HCT116 (cell line): ENCODE data around the gene ELF3. TPM values are rescaled to one million over a fixed set of nuclear protein-coding genes. Genes with fewer than 3 reads are reported as not detected.
A peak's percentile ranks its signal among the peaks of the same experiment; 100 is the strongest.

Experiments used
- ATAC-seq: fragments of 200-7000 bp; cut with Tn5 transposase; 2 replicates; pipeline ENCODE4 v1.9.1; 2020; ENCODE audit warnings: mild to moderate bottlenecking, moderate library complexity
- BruUV-seq: library from RNA; stranded (reverse); fragments of 400-500 nt; replicated peaks from 2 replicates; lab custom pipeline; 2021; lab: Mats Ljungman, UMichigan
- CTCF ChIA-PET: fragments of 300-600 bp; sonication (Branson Sonifier 250); formaldehyde crosslinking; loops from one replicate; lab custom pipeline; 2021; ENCODE audit warnings: antibody characterized with exemption; lab: Charles Lee
- POLR2A ChIA-PET: fragments of 300-600, 350-600 bp; sonication (Branson Sonifier 250); formaldehyde crosslinking; loops from one replicate; lab custom pipeline; 2021; ENCODE audit warnings: antibody characterized with exemption; lab: Charles Lee
- RAD21 ChIA-PET, 2 experiments: fragments of 300-600 bp; sonication (Branson Sonifier 250); formaldehyde crosslinking; loops; one replicate each; lab custom pipeline; 2023; ENCODE audit warnings: low total read pairs in 2 of 2; ENCODE audit not compliant: uncharacterized antibody in 2 of 2, unreplicated experiment in 2 of 2, low non-redundant PET in 1 of 2; lab: Charles Lee
- DNase-seq: peaks from one replicate; pipeline ENCODE4 v3.0.0-alpha.2; 2010; ENCODE audit warnings: low read depth, low spot score
- H2AFZ ChIP-seq: fragments of 200-600 bp; shearing (Covaris generic), sonication (generic); 2 replicates; pipeline ENCODE4 v1.6.1; 2017; ENCODE audit warnings: low read depth, mixed run types, mixed read lengths, antibody characterized with exemption, low read length; ENCODE audit not compliant: poor library complexity, severe bottlenecking
- H3K27ac ChIP-seq: 2 replicates; pipeline ENCODE4 v1.5.1; 2012; ENCODE audit warnings: low read depth, low read length
- H3K27me3 ChIP-seq: fragments of 200-600 bp; sonication (generic); 2 replicates; pipeline ENCODE4 v1.6.1; 2016; ENCODE audit warnings: mixed run types, low read length, mixed read lengths; ENCODE audit not compliant: insufficient read depth
- H3K36me3 ChIP-seq, 2 experiments: fragments of 200-500 bp in 1 of 2; fragments of 200-600 bp in 1 of 2; sonication (Bioruptor generic) in 1 of 2; sonication (generic) in 1 of 2; 2 replicates each; pipeline versions ENCODE4 v1.5.1 to v1.6.1; 2014 to 2016; ENCODE audit warnings: low read length in 2 of 2, inconsistent platforms in 1 of 2, mixed read lengths in 1 of 2, mixed run types in 1 of 2; ENCODE audit not compliant: insufficient read depth in 2 of 2, control insufficient read depth in 1 of 2
- H3K4me1 ChIP-seq, 2 experiments: fragments of 200-600 bp in 1 of 2; sonication (generic) in 1 of 2; 2 replicates each; pipeline versions ENCODE4 v1.5.1 to v1.6.1; 2012 to 2017; ENCODE audit warnings: low read length in 2 of 2, inconsistent platforms in 1 of 2, mild to moderate bottlenecking in 1 of 2, mixed read lengths in 1 of 2, mixed run types in 1 of 2, moderate library complexity in 1 of 2; ENCODE audit not compliant: insufficient read depth in 2 of 2, control insufficient read depth in 1 of 2
- H3K4me2 ChIP-seq: fragments of 200-600 bp; sonication (generic); 2 replicates; pipeline ENCODE4 v1.6.1; 2017; ENCODE audit warnings: mixed run types, low read length, mixed read lengths
- H3K4me3 ChIP-seq, 2 experiments: fragments of 200-600 bp in 1 of 2; sonication (generic) in 1 of 2; replicated peaks in 1 of 2; 2 replicates each; pipeline ENCODE4 v1.5.1; 2011 to 2016; ENCODE audit warnings: low read length in 2 of 2, control low read depth in 1 of 2, low read depth in 1 of 2, mild to moderate bottlenecking in 1 of 2, mixed read lengths in 1 of 2, mixed run types in 1 of 2
- H3K79me2 ChIP-seq: fragments of 200-600 bp; sonication (generic); 2 replicates; pipeline ENCODE4 v1.6.1; 2017; ENCODE audit warnings: mild to moderate bottlenecking, mixed run types, low read length, moderate library complexity, mixed read lengths; ENCODE audit not compliant: insufficient read depth
- H3K9ac ChIP-seq: fragments of 200-600 bp; sonication (generic); 2 replicates; pipeline ENCODE4 v1.6.1; 2016; ENCODE audit warnings: low read length, mixed read lengths
- H3K9me2 ChIP-seq: fragments of 200-600 bp; sonication (generic), shearing (Covaris generic); 2 replicates; pipeline ENCODE4 v1.6.1; 2017; ENCODE audit warnings: mixed run types, mild to moderate bottlenecking, moderate library complexity; ENCODE audit not compliant: insufficient read depth
- H3K9me3 ChIP-seq, 2 experiments: fragments of 200-500 bp in 1 of 2; fragments of 200-600 bp in 1 of 2; sonication (Bioruptor generic) in 1 of 2; sonication (generic) in 1 of 2; 2 replicates each; pipeline ENCODE4 v1.6.1; 2014 to 2017; ENCODE audit warnings: low read length in 2 of 2, mixed read lengths in 2 of 2, inconsistent platforms in 1 of 2, low read depth in 1 of 2, mild to moderate bottlenecking in 1 of 2, mixed run types in 1 of 2, moderate library complexity in 1 of 2; ENCODE audit not compliant: control insufficient read depth in 1 of 2, insufficient read depth in 1 of 2
- H4K20me1 ChIP-seq: fragments of 200-600 bp; sonication (generic), shearing (Covaris generic); 2 replicates; pipeline ENCODE4 v1.6.1; 2017; ENCODE audit warnings: mixed run types, mild to moderate bottlenecking, moderate library complexity; ENCODE audit not compliant: insufficient read depth
- ATF3 ChIP-seq: IDR thresholded peaks from 2 replicates; pipeline ENCODE4 v1.6.1; 2012
- CTCF ChIP-seq, 3 experiments: fragments of 200-600 bp in 1 of 3; sonication (generic) in 1 of 3; IDR thresholded peaks in 2 of 3; conservative IDR thresholded peaks in 1 of 3; 2 replicates each; pipeline ENCODE4 v1.5.1; 2012 to 2017; ENCODE audit warnings: low read depth in 2 of 3, low read length in 2 of 3, antibody characterized with exemption in 1 of 3, borderline replicate concordance in 1 of 3, control low read depth in 1 of 3, mild to moderate bottlenecking in 1 of 3, mixed read lengths in 1 of 3, mixed run types in 1 of 3, moderate library complexity in 1 of 3; ENCODE audit not compliant: insufficient read depth in 1 of 3
- EGR1 ChIP-seq: IDR thresholded peaks from 2 replicates; pipeline ENCODE4 v1.6.1; 2012; ENCODE audit warnings: low read depth
- ELF1 ChIP-seq: IDR thresholded peaks from 2 replicates; pipeline ENCODE4 v1.6.1; 2012; ENCODE audit warnings: low read depth, borderline replicate concordance
- EZH2phosphoT487 ChIP-seq: fragments of 200-600 bp; IDR thresholded peaks from 2 replicates; pipeline ENCODE4 v1.6.1; 2018; ENCODE audit warnings: antibody characterized with exemption, borderline replicate concordance
- FOSL1 ChIP-seq: IDR thresholded peaks from 2 replicates; pipeline ENCODE4 v1.6.1; 2012; ENCODE audit warnings: low read depth
- JUND ChIP-seq: IDR thresholded peaks from 2 replicates; pipeline ENCODE4 v1.6.1; 2012
- MAX ChIP-seq: IDR thresholded peaks from 2 replicates; pipeline ENCODE4 v1.6.1; 2012
- REST ChIP-seq: IDR thresholded peaks from 2 replicates; pipeline ENCODE4 v1.6.1; 2012; ENCODE audit warnings: low read depth
- SIN3A ChIP-seq: IDR thresholded peaks from 2 replicates; pipeline ENCODE4 v1.6.1; 2012; ENCODE audit warnings: low read depth
- SP1 ChIP-seq: IDR thresholded peaks from 2 replicates; pipeline ENCODE4 v1.6.1; 2012; ENCODE audit warnings: low read depth
- ZNF274 ChIP-seq: fragments of 200-500 bp; sonication (Bioruptor generic); IDR thresholded peaks from 2 replicates; pipeline ENCODE4 v1.6.1; 2014; ENCODE audit warnings: mild to moderate bottlenecking, low read depth, low read length, inconsistent platforms
- intact Hi-C: fragments of 100-400 bp; cut with micrococcal nuclease; formaldehyde crosslinking; loops from 2 replicates; pipeline ENCODE4 v1.10.0; 2022
- total RNA-seq: library from RNA; stranded (reverse); gene quantifications from one replicate; pipeline ENCODE4 v1.2.1, GENCODE V29; 2021; ENCODE audit not compliant: unreplicated experiment

ELF3 gene
- total RNA-seq, 1 experiment from 2014 or later, result 200 TPM

- H3K36me3 ChIP-seq, result peaks cover 6 to 31% of the 10 kb centered on the region in 2 experiments
- no peaks in the 10 kb centered on the region for H4K20me1 ChIP-seq
- H3K4me2 ChIP-seq, result peak overlapping the region; percentile 99; the same call in 1 of the 2 replicates
Measured at GRCh38 chr1:202012544-202013478, 2.4 kb downstream of the ELF3 start.

GRCh38 chr1:202013603-202014002 lies 3.2 kb downstream of the ELF3 start:
- POLR2A ChIA-PET, result interaction anchor here (1.3 to 9.2 kb wide), 6 partner anchors 8 to 92 kb away, joined by 3 to 174 read pairs (median 24); no protein-coding TSS in a partner anchor
- no peak overlapping the region for H2AFZ ChIP-seq
- no TSS peak for BruUV-seq
- peak overlapping the region; percentile 23; the same call in 1 of the 2 replicates for H3K27ac ChIP-seq
- H4K20me1 ChIP-seq, result no peaks in the 10 kb centered on the region
- H3K79me2 ChIP-seq, result peaks cover 47% of the 10 kb centered on the region
- peaks cover 6 to 31% of the 10 kb centered on the region in 2 experiments for H3K36me3 ChIP-seq
- CTCF ChIA-PET, result no interaction called here
- intact Hi-C loops, result no loop called here
- DNase-seq, result no peak
- H3K27me3 ChIP-seq, result no peaks in the 10 kb centered on the region
- no peaks in the 10 kb centered on the region for H3K9me3 ChIP-seq
- H3K9me2 ChIP-seq, result no peaks in the 10 kb centered on the region
- RAD21 ChIA-PET, result no interaction called here
- peak overlapping the region; percentile 99; the same call in 1 of the 2 replicates for H3K4me2 ChIP-seq
- H3K4me1 ChIP-seq, result peaks cover 71 to 100% of the 10 kb centered on the region in 2 experiments
- H3K4me3 ChIP-seq, result no peak overlapping the region
- H3K9ac ChIP-seq, result no peak overlapping the region
- ATAC-seq, result no peak
- TF ChIP-seq FOSL1 (no peak), REST (no peak), EGR1 (no peak), ELF1 (no peak), MAX (no peak), CTCF (IDR thresholded peaks at IDR 0.05 in 2 of 3, conservative IDR thresholded peaks at IDR 0.05 in 1 of 3; ENCODE audit: borderline replicate concordance in 1 of 3, insufficient read depth in 1 of 3, low read depth in 2 of 3, low read length in 2 of 3) (no peak), ZNF274 (no peak), SP1 (no peak)

More at GRCh38 chr1:202012544-202013478, 2.4 kb downstream of the ELF3 start:
- no TSS peak for BruUV-seq
- Histone ChIP-seq H3K9me2 (no peaks in the 10 kb centered on the region), H3K4me3 (peak overlapping the region in 1 of 2 experiments; percentile 93; a peak in 1 of 4 replicates), H3K4me1 (peaks cover 68 to 100% of the 10 kb centered on the region in 2 experiments), H2AFZ (no peak overlapping the region), H3K27me3 (no peaks in the 10 kb centered on the region), H3K9ac (no peak overlapping the region), H3K9me3 (no peaks in the 10 kb centered on the region), H3K27ac (peak overlapping the region; percentile 31; the same call in 1 of the 2 replicates), H3K79me2 (peaks cover 47% of the 10 kb centered on the region)
- ChIA-PET POLR2A (interaction anchor here (0.9 to 9.2 kb wide), 14 partner anchors 9 to 105 kb away, joined by 3 to 174 read pairs (median 5); no protein-coding TSS in a partner anchor), CTCF (no interaction called here), RAD21 (no interaction called here)
- no peak for TF ChIP-seq ZNF274
- no peak for TF ChIP-seq SIN3A
- no peak for TF ChIP-seq FOSL1
- no peak for TF ChIP-seq ATF3
- TF ChIP-seq JUND, result no peak
- no peak for TF ChIP-seq EZH2phosphoT487
- intact Hi-C loops, result no loop called here
- no peak for ATAC-seq
- DNase-seq, result no peak
